ENCODE measurements around the gene SPATA13.

Gene SPATA13

GRCh38 chr13:24167666-24168391 lies 7.3 kb downstream of the SPATA13 start:
- DNase-seq (ENCODE audit: low spot score): no peak

- DNase-seq (ENCODE audit: low spot score): no peak
These were observed 7.9 kb downstream of the SPATA13 start for GRCh38 chr13:24168392-24168750.

GRCh38 chr13:24168979-24169378 lies 8.5 kb downstream of the SPATA13 start:
- DNase-seq (ENCODE audit: low spot score): no peak

- no peak for DNase-seq (ENCODE audit: low spot score)
These were observed 11.6 kb downstream of the SPATA13 start for GRCh38 chr13:24172071-24172470.

GRCh38 chr13:24173795-24174194 lies 13.3 kb downstream of the SPATA13 start:
- no peak for DNase-seq (ENCODE audit: low spot score)

- no peak for DNase-seq (ENCODE audit: low spot score)
These were observed 15.3 kb downstream of the SPATA13 start for GRCh38 chr13:24175847-24176246.

- DNase-seq (ENCODE audit: low spot score): no peak
These were observed 16.0 kb downstream of the SPATA13 start for GRCh38 chr13:24176351-24177101.

- no peak for DNase-seq (ENCODE audit: low spot score)
These were observed 18.4 kb downstream of the SPATA13 start for GRCh38 chr13:24178847-24179485.

GRCh38 chr13:24179486-24179850 lies 18.9 kb downstream of the SPATA13 start:
- no peak for DNase-seq (ENCODE audit: low spot score)

GRCh38 chr13:24180750-24181377 lies 20.3 kb downstream of the SPATA13 start:
- DNase-seq (ENCODE audit: low spot score): no peak

- no peak for DNase-seq (ENCODE audit: low spot score)
These were observed 21.6 kb downstream of the SPATA13 start for GRCh38 chr13:24181991-24182702.

GRCh38 chr13:24182703-24183081 lies 22.2 kb downstream of the SPATA13 start:
- no peak for DNase-seq (ENCODE audit: low spot score)

GRCh38 chr13:24183741-24184182 lies 23.2 kb downstream of the SPATA13 start:
- no peak for DNase-seq (ENCODE audit: low spot score)

- DNase-seq (ENCODE audit: low spot score): no peak
These were observed 23.8 kb downstream of the SPATA13 start for GRCh38 chr13:24184265-24184841.

GRCh38 chr13:24184882-24185281 lies 24.4 kb downstream of the SPATA13 start:
- DNase-seq (ENCODE audit: low spot score): no peak

- no peak for DNase-seq (ENCODE audit: low spot score)
These were observed 25.2 kb downstream of the SPATA13 start for GRCh38 chr13:24185591-24186232.

GRCh38 chr13:24187185-24187584 lies 26.7 kb downstream of the SPATA13 start:
- DNase-seq (ENCODE audit: low spot score): no peak

- DNase-seq (ENCODE audit: low spot score): no peak
These were observed 31.7 kb downstream of the SPATA13 start for GRCh38 chr13:24192057-24192810.

GRCh38 chr13:24192811-24193162 lies 32.3 kb downstream of the SPATA13 start:
- DNase-seq (ENCODE audit: low spot score): no peak

GRCh38 chr13:24194447-24194846 lies 33.9 kb downstream of the SPATA13 start:
- DNase-seq (ENCODE audit: low spot score): no peak

- no peak for DNase-seq (ENCODE audit: low spot score)
These were observed 35.1 kb downstream of the SPATA13 start for GRCh38 chr13:24195626-24196025.

Data from iPS-NIHi11 (cell line).